H1 (cell line): ENCODE data around the gene PROX2. TPM values are rescaled to one million over a fixed set of nuclear protein-coding genes. Genes with fewer than 3 reads are reported as not detected.

Source experiments
- BCL11A ChIP-seq, 2 experiments: IDR thresholded peaks; one replicate each; pipeline ENCODE4 v1.6.1; 2011; ENCODE audit warnings: low read depth in 2 of 2, low read length in 2 of 2, mild to moderate bottlenecking in 2 of 2
- BRCA1 ChIP-seq: IDR thresholded peaks from 2 replicates; pipeline ENCODE4 v1.6.1; 2012; ENCODE audit warnings: low read depth, low read length, improper control_type of control experiment
- CHD1 ChIP-seq: IDR thresholded peaks from 2 replicates; pipeline ENCODE4 v1.6.1; 2012; ENCODE audit warnings: low read depth, low read length, improper control_type of control experiment
- CREB1 ChIP-seq: IDR thresholded peaks from 2 replicates; pipeline ENCODE4 v1.6.1; 2012; ENCODE audit warnings: inconsistent platforms
- RBBP5 ChIP-seq: IDR thresholded peaks from 2 replicates; pipeline ENCODE4 v1.7.1; 2012; ENCODE audit warnings: low read depth, mild to moderate bottlenecking, inconsistent platforms, low read length, moderate library complexity, borderline replicate concordance
- SAP30 ChIP-seq: fragments of 300-600 bp; sonication (generic); IDR thresholded peaks from 2 replicates; pipeline ENCODE4 v1.7.1; 2012; ENCODE audit warnings: low read length, moderate library complexity, mild to moderate bottlenecking, inconsistent platforms; ENCODE audit not compliant: insufficient read depth, insufficient replicate concordance
- TCF12 ChIP-seq: IDR thresholded peaks from 2 replicates; pipeline ENCODE4 v1.6.1; 2011; ENCODE audit warnings: low read depth, mild to moderate bottlenecking, low read length
- polyA plus RNA-seq, 7 experiments: library from polyadenylated mRNA; depleted of rRNA in 3 of 7; stranded (reverse) in 5 of 7; unstranded in 2 of 7; fragments of >200 nt in 5 of 7; fragments of 200-250 nt in 2 of 7; gene quantifications; 1 replicate in 5 of 7; 2 replicates in 1 of 7; 4 replicates in 1 of 7; pipeline versions ENCODE4 v1.2.1 to v1.2.3, GENCODE V29; 2011 to 2013; ENCODE audit warnings: missing spikeins in 2 of 7, mixed read lengths in 2 of 7
- total RNA-seq: library from RNA; stranded (reverse); fragmentation: NEBNext Ultra II Directional; extraction: Animal tissue kit (Norgen Biotek cat#: 25700); gene quantifications from 2 replicates; pipeline ENCODE4 v1.2.1, GENCODE V29; 2021

PROX2 gene
- total and polyA plus RNA-seq, 2 of the 8 experiments (the other 6 are each of a cell fraction or from before 2014, with no cell fraction given): 0.03 TPM; not detected in 1

DNA sequence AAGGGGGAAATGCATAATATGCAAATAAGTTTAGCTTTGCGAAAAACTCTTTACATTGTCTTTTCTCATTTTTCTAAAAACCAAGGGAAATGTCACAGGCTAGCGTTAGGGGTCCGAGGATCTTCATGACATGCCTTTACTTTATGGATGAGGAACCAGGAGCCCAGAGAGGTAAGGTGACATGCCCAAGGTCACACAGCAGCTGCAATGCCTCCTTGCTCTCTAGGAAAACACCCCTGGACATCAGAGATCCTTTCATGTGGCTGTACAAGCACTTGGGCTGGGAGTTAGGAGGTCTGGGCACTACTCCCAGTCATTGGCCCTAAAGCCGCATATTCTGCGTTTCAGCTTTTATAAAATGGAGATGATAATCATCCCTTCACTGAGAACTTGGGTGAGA lies 741 bp downstream of the PROX2 start (continued):
- TF ChIP-seq RBBP5 (no peak), CHD1 (no peak), TCF12 (no peak), SAP30 (no peak), BRCA1 (no peak), BCL11A (IDR thresholded peaks at IDR 0.05; ENCODE audit: low read depth in 2 of 2, low read length in 2 of 2) (no peak), CREB1 (no peak)
- TF ChIP-seq, all 59 proteins: peak for 0
